Ishikawa (cell line): Measurements from ENCODE around the gene OPCML.

Experiments used
- CEBPB ChIP-seq: IDR thresholded peaks from 2 replicates; pipeline ENCODE4 v1.6.1; 2012
- CREB1 ChIP-seq: IDR thresholded peaks from 2 replicates; pipeline ENCODE4 v1.6.1; 2012; ENCODE audit warnings: low read depth
- EGR1 ChIP-seq: IDR thresholded peaks from 2 replicates; pipeline ENCODE4 v1.6.1; 2012
- EP300 ChIP-seq: IDR thresholded peaks from 2 replicates; pipeline ENCODE4 v1.6.1; 2012; ENCODE audit warnings: borderline replicate concordance
- FOXM1 ChIP-seq: IDR thresholded peaks from 2 replicates; pipeline ENCODE4 v1.6.1; 2012; ENCODE audit warnings: low read depth, borderline replicate concordance
- MAX ChIP-seq: IDR thresholded peaks from 2 replicates; pipeline ENCODE4 v1.6.1; 2012
- NFIC ChIP-seq: IDR thresholded peaks from 2 replicates; pipeline ENCODE4 v1.6.1; 2012
- RAD21 ChIP-seq: IDR thresholded peaks from 2 replicates; pipeline ENCODE4 v1.6.1; 2012; ENCODE audit warnings: low read depth
- TAF1 ChIP-seq: IDR thresholded peaks from 2 replicates; pipeline ENCODE4 v1.6.1; 2012; ENCODE audit warnings: low read depth, mild to moderate bottlenecking
- TCF12 ChIP-seq: IDR thresholded peaks from 2 replicates; pipeline ENCODE4 v1.6.1; 2012; ENCODE audit warnings: low read depth
- ZBTB7A ChIP-seq: IDR thresholded peaks from 2 replicates; pipeline ENCODE4 v1.6.1; 2012; ENCODE audit warnings: low read depth
- TF ChIP-seq, protein P1 (sequence below): IDR thresholded peaks from 2 replicates; pipeline ENCODE4 v1.6.1; 2012; ENCODE audit warnings: low read depth, mild to moderate bottlenecking

DNA sequence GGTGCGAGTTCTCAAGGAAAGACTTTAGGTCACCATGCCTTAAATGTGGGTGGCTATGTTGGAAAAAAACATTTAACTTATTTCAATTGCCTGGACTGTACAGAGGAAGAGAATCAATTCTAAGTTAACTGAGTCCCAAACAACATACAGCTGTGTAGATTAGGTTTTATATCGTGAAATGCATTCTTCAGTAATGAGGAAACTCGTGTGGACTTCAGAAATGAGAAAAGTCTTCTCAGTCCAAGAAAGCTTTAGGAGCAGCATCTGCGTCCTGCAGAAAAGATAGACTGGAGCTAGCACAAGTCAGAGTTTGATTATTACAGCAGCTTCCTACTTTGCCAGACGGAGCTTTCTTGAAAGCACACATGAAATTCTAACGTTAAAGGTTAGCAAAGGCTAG is 673.0 kb downstream of the OPCML start:
- TF ChIP-seq EP300 (no peak), CEBPB (no peak), RAD21 (no peak), TAF1 (no peak), TCF12 (no peak), ZBTB7A (no peak), MAX (no peak), NFIC (no peak), EGR1 (no peak), CREB1 (no peak), FOXM1 (no peak)
- TF ChIP-seq, protein P1, sequence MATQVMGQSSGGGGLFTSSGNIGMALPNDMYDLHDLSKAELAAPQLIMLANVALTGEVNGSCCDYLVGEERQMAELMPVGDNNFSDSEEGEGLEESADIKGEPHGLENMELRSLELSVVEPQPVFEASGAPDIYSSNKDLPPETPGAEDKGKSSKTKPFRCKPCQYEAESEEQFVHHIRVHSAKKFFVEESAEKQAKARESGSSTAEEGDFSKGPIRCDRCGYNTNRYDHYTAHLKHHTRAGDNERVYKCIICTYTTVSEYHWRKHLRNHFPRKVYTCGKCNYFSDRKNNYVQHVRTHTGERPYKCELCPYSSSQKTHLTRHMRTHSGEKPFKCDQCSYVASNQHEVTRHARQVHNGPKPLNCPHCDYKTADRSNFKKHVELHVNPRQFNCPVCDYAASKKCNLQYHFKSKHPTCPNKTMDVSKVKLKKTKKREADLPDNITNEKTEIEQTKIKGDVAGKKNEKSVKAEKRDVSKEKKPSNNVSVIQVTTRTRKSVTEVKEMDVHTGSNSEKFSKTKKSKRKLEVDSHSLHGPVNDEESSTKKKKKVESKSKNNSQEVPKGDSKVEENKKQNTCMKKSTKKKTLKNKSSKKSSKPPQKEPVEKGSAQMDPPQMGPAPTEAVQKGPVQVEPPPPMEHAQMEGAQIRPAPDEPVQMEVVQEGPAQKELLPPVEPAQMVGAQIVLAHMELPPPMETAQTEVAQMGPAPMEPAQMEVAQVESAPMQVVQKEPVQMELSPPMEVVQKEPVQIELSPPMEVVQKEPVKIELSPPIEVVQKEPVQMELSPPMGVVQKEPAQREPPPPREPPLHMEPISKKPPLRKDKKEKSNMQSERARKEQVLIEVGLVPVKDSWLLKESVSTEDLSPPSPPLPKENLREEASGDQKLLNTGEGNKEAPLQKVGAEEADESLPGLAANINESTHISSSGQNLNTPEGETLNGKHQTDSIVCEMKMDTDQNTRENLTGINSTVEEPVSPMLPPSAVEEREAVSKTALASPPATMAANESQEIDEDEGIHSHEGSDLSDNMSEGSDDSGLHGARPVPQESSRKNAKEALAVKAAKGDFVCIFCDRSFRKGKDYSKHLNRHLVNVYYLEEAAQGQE, result no peak
